ENCODE measurements around the gene IGSF3. TPM values are rescaled to one million over a fixed set of nuclear protein-coding genes. Genes with fewer than 3 reads are reported as not detected.

The IGSF3 gene
- total and polyA plus RNA-seq, 2 donors from 2014 or later, result 12.0 to 38.8 TPM

DNA sequence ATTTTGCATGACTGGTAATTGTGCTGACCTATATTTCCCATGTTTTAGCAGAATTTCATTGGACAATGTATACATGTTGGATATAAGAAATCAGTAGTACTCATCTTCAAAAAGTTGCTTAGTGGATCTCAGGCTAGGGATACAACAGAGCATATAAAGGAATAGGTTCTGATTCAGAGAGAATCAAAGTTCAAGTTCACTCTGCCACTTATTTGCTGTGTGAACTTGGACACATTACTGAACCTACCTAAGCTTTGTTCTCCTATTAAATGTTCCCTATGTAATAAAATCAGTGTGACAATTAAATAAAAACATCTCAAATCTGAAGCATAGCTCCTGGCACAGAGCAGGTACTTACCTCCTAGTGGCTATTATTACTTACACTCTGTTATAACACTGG is 106.0 kb downstream of the IGSF3 start:
- DNase-seq (no peak), FAIRE-seq (no peak)
- Histone ChIP-seq H3K27ac (ENCODE audit: low read depth in 2 of 2, low read length in 2 of 2) (no peak overlapping the region), H3K36me3 (ENCODE audit: control insufficient read depth in 2 of 3, insufficient read depth in 3 of 3, low read length in 3 of 3) (no peaks in the 10 kb centered on the region), H3K4me1 (ENCODE audit: control insufficient read depth in 2 of 3, insufficient read depth in 2 of 3, low read depth in 1 of 3, low read length in 3 of 3) (no peaks in the 10 kb centered on the region), H3K27me3 (ENCODE audit: control insufficient read depth, insufficient read depth, low read length) (no peaks in the 10 kb centered on the region), H3K9me3 (ENCODE audit: control insufficient read depth in 2 of 3, insufficient read depth in 1 of 3, low read length in 3 of 3) (no peaks in the 10 kb centered on the region), H3K4me3 (ENCODE audit: low read length in 3 of 3) (no peak overlapping the region), H3K9ac (ENCODE audit: low read length in 3 of 3) (no peak overlapping the region)
- TF ChIP-seq, protein P1, sequence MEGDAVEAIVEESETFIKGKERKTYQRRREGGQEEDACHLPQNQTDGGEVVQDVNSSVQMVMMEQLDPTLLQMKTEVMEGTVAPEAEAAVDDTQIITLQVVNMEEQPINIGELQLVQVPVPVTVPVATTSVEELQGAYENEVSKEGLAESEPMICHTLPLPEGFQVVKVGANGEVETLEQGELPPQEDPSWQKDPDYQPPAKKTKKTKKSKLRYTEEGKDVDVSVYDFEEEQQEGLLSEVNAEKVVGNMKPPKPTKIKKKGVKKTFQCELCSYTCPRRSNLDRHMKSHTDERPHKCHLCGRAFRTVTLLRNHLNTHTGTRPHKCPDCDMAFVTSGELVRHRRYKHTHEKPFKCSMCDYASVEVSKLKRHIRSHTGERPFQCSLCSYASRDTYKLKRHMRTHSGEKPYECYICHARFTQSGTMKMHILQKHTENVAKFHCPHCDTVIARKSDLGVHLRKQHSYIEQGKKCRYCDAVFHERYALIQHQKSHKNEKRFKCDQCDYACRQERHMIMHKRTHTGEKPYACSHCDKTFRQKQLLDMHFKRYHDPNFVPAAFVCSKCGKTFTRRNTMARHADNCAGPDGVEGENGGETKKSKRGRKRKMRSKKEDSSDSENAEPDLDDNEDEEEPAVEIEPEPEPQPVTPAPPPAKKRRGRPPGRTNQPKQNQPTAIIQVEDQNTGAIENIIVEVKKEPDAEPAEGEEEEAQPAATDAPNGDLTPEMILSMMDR (IDR thresholded peaks at IDR 0.05; ENCODE audit: borderline replicate concordance, extremely low read depth, insufficient read depth), result no peak
- intact Hi-C loops (cut with DNase I), result no loop called here

DNA sequence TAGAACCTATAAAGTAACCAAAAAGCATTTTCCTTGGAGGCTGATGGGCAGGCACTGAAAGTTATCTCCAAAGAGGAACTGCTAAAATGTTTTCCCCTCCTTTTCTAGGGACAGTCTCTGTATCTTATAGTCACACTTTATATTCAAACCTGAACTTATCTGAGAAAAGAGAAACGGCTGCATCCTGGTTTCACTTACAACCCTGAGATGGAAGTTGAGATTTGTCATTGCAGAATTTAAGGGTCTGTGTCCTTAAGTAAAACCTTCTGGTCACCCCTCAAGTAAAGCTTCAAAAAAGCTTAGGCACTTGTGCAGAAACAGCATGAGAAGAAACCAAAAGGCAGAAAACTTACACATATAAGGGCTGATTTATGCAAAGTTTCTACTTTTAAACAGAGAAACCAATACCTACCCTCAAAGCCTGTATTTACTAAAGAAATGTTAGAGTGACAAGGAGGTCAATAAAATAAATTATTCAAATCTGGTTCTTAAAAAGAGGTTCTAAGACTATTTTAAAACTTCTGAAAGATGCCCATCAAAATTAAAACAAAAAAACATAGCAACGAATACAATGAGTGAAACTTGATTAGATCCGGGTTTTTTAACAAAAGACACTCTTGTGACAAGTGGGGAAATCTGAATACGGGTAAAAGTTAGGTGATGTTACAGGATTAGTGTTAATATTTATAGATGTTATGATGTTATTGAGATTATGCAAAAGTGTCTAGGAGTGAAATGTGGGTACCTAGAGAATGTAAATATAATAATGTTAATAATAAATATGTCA is 106.6 kb downstream of the IGSF3 start:
- intact Hi-C loops (cut with DNase I), result no loop called here
- Histone ChIP-seq H3K4me1 (ENCODE audit: control insufficient read depth in 2 of 3, insufficient read depth in 2 of 3, low read depth in 1 of 3, low read length in 3 of 3) (no peaks in the 10 kb centered on the region), H3K9me3 (ENCODE audit: control insufficient read depth in 2 of 3, insufficient read depth in 1 of 3, low read length in 3 of 3) (no peaks in the 10 kb centered on the region), H3K4me3 (ENCODE audit: low read length in 3 of 3) (no peak overlapping the region), H3K9ac (ENCODE audit: low read length in 3 of 3) (no peak overlapping the region), H3K27me3 (ENCODE audit: control insufficient read depth, insufficient read depth, low read length) (no peaks in the 10 kb centered on the region), H3K27ac (ENCODE audit: low read depth in 2 of 2, low read length in 2 of 2) (no peak overlapping the region), H3K36me3 (ENCODE audit: control insufficient read depth in 2 of 3, insufficient read depth in 3 of 3, low read length in 3 of 3) (no peaks in the 10 kb centered on the region)
- DNase-seq, result no peak
- TF ChIP-seq, protein P1 (IDR thresholded peaks at IDR 0.05; ENCODE audit: borderline replicate concordance, extremely low read depth, insufficient read depth), result no peak
- FAIRE-seq, result no peak

DNA sequence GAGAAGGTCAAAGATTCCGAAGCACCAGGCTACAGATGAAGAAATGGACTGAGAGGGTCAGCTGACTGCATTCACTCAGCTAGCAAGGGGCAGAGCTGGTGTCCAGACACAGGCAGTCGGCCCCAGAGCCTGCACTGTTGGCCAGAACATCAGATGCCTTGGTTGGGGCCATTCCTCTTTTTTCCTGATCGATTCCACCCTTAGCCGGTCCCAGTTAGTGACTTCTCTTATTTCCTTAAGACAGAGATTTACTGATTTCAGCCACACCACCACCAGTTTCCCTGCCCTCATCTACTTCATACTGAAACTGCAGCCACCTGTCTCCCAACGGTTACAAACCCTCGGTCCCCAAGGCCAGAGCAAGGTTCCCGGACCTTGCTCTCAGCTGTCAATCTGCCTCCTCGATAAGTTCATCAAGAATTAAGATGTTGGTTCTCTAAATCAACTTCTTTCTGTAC is 108.2 kb downstream of the IGSF3 start:
- H3K4me1 ChIP-seq (ENCODE audit: control insufficient read depth in 2 of 3, insufficient read depth in 2 of 3, low read depth in 1 of 3, low read length in 3 of 3), result peaks cover 0 to 2% (median 0%) of the 10 kb centered on the region in 3 donors
- H3K27ac ChIP-seq (ENCODE audit: low read depth in 2 of 2, low read length in 2 of 2), result no peak overlapping the region
- TF ChIP-seq, protein P1 (IDR thresholded peaks at IDR 0.05; ENCODE audit: borderline replicate concordance, extremely low read depth, insufficient read depth), result no peak
- no peak overlapping the region for H3K4me3 ChIP-seq (ENCODE audit: low read length in 3 of 3)
- FAIRE-seq (no peak), DNase-seq (no peak)
- H3K9ac ChIP-seq (ENCODE audit: low read length in 3 of 3), result no peak overlapping the region
- no peaks in the 10 kb centered on the region for H3K9me3 ChIP-seq (ENCODE audit: control insufficient read depth in 2 of 3, insufficient read depth in 1 of 3, low read length in 3 of 3)
- H3K27me3 ChIP-seq (ENCODE audit: control insufficient read depth, insufficient read depth, low read length), result no peaks in the 10 kb centered on the region
- no peaks in the 10 kb centered on the region for H3K36me3 ChIP-seq (ENCODE audit: control insufficient read depth in 2 of 3, insufficient read depth in 3 of 3, low read length in 3 of 3)
- intact Hi-C loops (cut with DNase I), result no loop called here

Data from kidney (tissue), 14 donors.